ES-I3 (cell line): Measurements from ENCODE around the gene RBBP8NL.

Experiments used
- H3K36me3 ChIP-seq: 2 replicates; pipeline ENCODE4 v1.6.1; 2013; ENCODE audit warnings: mild to moderate bottlenecking, low read length, control low read depth, moderate library complexity; ENCODE audit not compliant: insufficient read depth
- H3K4me1 ChIP-seq: 2 replicates; pipeline ENCODE4 v1.6.1; 2013; ENCODE audit warnings: mild to moderate bottlenecking, control low read depth, low read length; ENCODE audit not compliant: insufficient read depth
- H3K9ac ChIP-seq: 2 replicates; pipeline ENCODE4 v1.6.1; 2013; ENCODE audit warnings: low read depth, mild to moderate bottlenecking, low read length, moderate library complexity
- H3K9me3 ChIP-seq: 2 replicates; pipeline ENCODE4 v1.6.1; 2013; ENCODE audit warnings: mild to moderate bottlenecking, low read length, moderate library complexity; ENCODE audit not compliant: control insufficient read depth, insufficient read depth

The RBBP8NL gene

DNA sequence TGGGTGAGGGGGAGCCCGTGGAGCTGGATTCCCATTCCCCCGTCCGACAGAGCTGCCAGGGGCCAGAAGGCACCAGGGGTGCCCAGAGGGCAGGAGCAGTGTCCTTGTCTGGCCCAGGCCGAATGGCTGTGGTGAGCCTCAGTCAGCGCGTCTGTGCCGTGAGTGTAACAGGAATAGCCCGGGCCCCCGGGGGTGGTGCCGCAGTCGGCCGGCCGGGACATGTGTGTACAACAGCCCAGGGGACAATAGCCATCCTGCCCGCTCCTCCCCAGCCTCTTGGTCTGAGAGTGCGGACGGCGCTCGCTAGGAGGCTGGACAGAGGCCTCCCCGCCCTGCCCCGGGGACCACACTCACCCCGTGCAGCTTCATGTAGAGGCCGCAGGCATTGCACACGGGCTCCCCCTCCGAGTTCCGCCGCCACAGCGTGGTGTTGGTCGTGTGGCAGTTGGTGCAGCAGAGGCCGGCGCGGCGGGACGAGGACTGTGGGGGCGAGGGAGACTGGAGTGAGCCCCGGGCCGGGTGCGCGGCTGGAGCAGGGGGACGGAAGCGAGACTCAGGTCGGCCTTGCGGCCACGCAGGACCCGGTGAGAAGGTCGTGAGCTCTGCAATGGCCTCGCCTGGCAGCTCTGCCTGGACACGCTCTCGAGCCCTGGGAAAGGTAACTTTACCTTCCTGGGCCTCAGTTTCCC, 38.9 kb upstream of the RBBP8NL start:
- no peaks in the 10 kb centered on the region for H3K4me1 ChIP-seq

DNA sequence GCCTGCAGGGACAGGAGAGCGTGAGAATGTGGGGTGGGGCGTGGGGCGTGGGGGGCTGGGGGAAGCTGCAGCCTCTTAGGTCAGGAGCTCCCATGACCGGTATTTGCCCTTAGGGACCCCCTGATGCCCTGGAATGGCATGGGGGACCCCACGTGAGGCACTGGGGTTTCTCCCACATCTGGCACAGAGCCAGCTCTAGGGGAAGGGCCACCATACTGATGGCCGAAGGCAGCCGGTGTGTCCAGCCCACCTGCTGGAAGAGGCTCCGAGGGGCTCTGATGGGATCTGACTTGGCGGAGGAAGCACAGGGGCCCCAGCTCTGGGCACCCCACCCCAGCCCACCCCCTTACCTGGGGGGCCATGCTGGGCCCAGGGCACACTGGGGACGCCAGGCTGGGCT, 37.7 kb upstream of the RBBP8NL start:
- no peaks in the 10 kb centered on the region for H3K4me1 ChIP-seq
- H3K36me3 ChIP-seq = no peaks in the 10 kb centered on the region
- H3K9me3 ChIP-seq = no peaks in the 10 kb centered on the region
- no peak overlapping the region for H3K9ac ChIP-seq

More for the DNA sequence above, 38.9 kb upstream of the RBBP8NL start:
- Histone ChIP-seq H3K36me3 (no peaks in the 10 kb centered on the region), H3K9ac (no peak overlapping the region), H3K9me3 (no peaks in the 10 kb centered on the region)

DNA sequence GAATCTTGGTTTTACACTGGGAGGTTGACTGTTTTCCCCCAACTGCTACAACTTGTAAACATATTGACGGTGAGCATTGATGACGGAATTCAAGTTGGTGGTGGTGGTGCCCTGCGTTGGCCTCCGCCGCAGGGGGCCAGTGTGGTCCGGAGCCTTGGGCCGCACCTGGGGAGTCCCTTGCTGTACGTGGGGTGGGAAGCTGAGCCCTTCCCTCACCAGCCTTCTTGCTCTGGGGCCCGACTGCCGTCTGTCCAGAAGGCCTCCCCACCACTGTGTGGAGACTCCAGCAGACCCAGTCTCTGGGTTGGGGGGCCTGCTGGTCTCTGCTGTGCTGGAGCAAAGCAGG, 37.1 kb upstream of the RBBP8NL start:
- Histone ChIP-seq H3K4me1 (no peaks in the 10 kb centered on the region), H3K9me3 (no peaks in the 10 kb centered on the region), H3K36me3 (no peaks in the 10 kb centered on the region), H3K9ac (no peak overlapping the region)

DNA sequence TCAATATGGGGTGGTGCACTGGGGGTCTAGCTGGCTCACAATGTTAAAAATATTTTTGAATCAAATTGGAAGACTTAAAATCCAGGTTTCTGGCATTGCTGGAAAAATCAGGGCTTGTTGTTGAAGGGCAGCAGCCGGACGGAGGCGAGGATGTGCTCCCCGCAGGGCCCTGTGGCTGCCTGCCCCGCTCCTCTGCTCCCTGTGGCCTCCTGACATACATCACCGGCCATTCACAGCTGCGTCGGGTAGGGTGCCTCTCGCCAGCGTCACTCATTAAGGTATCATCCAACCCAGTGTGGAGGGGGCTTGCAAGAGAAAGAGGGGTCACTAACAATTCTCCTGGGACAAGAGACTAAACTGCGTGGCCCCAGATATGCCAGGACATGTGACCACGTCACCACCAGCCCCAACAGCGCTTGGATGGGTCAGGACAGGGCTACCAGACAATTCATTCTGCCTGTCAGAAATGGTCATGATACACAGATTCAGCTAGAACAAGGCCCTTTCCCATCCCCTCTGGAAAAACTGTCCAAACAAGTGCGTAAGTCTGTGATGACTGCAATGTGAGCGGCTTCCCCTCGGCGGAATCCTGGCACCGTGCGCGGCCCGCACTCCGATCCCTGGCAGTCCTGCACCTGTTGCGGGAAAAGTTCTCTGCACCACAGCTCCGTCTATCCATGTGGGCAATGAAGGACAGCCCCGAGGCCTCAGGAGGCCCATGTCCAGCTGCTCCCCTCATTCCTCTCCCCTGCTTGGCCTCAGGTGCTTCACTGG, 36.5 kb upstream of the RBBP8NL start:
- no peaks in the 10 kb centered on the region for H3K4me1 ChIP-seq
- no peak overlapping the region for H3K9ac ChIP-seq
- no peaks in the 10 kb centered on the region for H3K36me3 ChIP-seq
- no peaks in the 10 kb centered on the region for H3K9me3 ChIP-seq

DNA sequence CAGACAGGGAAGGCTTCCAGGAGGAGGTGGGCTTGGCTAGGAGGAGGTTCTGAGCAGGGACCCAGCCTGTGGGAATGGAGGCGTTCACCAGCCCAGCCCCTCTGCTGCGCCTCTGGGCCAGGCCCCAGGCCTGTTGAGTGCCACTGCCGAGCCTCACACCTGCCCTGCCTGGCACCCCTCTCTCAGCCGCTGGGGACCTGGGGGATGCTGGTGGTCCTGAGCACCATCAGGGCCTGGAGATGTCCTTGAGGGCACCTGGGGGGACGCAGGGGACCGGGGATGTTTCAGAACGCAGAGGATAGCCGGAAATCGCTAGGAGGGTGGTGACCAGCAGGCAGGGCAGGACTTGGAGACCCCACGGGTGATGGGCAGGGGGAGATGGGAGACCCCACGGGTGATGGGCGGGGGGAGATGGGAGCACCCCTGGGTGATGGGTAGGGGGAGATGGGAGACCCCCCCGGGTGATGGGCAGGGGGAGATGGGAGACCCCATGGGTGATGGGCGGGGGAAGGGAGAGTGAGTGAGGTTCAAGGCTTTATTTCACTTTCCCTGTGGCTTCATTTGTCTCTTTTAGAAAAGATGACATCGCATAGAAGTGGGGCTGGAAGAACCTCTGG, 35.7 kb upstream of the RBBP8NL start:
- Histone ChIP-seq H3K4me1 (no peaks in the 10 kb centered on the region), H3K36me3 (no peaks in the 10 kb centered on the region), H3K9ac (no peak overlapping the region), H3K9me3 (no peaks in the 10 kb centered on the region)

DNA sequence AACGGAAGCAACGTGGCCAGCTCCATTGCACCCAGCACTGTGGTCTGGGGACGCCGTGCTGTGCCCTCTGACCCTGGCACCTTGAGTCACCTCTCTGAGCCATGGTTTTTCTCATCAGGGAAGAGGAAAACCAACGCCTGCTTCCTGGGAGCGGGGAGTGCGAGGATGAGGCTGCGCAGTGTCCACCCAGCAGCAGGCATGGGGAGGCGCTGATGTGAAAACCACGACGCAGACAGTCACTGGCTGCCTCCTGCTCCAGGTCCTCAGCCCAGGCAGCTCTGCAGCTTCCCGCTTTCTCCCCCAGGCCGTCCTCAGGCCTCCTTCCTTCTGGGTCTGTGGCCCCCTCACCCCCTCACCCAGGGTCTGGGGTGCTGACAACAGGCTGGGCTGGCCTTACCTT, 34.5 kb upstream of the RBBP8NL start:
- no peaks in the 10 kb centered on the region for H3K4me1 ChIP-seq
- H3K36me3 ChIP-seq = no peaks in the 10 kb centered on the region
- no peaks in the 10 kb centered on the region for H3K9me3 ChIP-seq
- no peak overlapping the region for H3K9ac ChIP-seq

DNA sequence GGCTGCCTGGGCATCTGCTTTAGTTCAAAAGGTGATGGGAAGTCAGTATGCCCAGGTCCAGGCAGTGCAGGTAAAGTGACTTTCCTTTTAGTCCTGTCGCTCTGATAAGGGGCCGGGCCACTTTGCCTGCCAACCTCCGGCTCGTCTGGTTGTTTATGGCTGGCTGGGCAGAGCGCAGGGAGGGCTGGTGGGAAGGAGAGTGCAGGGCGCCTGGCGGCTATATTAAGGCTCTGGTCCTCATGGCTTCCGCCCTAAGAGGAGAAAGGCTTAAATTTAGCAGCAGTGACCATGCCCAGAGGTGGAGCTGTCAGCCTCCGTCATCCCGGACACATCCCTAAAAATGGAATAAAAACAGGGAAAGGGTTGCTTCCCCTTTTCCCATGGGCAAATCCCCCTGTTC, 33.8 kb upstream of the RBBP8NL start:
- no peaks in the 10 kb centered on the region for H3K36me3 ChIP-seq
- no peaks in the 10 kb centered on the region for H3K9me3 ChIP-seq
- no peak overlapping the region for H3K9ac ChIP-seq
- no peaks in the 10 kb centered on the region for H3K4me1 ChIP-seq

DNA sequence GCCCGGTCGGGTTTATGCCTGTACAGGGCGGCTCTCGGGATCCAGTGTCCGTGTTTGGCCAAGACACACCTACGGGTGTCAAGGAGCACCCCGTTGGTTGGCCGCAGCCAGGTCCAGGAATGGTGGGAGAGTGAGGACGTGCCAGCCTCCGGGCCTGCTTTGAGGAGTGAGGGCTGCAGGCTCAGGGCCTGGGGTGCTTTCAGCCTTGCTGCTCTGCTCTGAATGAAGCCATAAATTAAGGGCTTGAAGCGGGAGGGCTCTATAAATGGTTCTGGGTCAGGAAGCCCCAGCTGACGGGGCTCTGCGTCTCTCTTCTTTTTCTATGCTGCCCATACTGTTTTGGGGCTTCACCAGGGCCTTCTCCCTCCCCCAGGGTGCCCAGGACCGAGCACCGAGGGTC, 33.3 kb upstream of the RBBP8NL start:
- H3K9me3 ChIP-seq = no peaks in the 10 kb centered on the region
- no peaks in the 10 kb centered on the region for H3K4me1 ChIP-seq
- no peaks in the 10 kb centered on the region for H3K36me3 ChIP-seq
- H3K9ac ChIP-seq = no peak overlapping the region

DNA sequence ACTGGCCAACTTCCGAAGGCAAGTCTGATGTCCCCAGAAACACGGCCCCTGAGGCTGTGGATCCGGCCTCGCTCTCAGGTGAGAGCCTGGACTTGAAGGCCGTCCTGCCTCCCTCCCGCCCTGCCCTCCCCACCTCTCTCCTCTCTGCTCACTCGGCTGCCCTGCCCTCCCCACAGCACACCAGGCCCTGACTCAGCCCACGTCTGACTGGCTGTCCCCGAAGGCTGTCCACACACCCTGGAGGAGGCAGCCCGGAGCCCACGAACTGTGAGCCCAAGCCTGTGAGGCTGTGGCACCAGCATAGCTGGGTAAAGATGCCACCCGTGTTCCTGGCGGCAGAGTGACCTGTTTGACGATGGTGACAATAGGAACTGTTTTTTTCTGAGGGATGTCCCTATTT, 32.1 kb upstream of the RBBP8NL start:
- Histone ChIP-seq H3K36me3 (no peaks in the 10 kb centered on the region), H3K4me1 (no peaks in the 10 kb centered on the region), H3K9ac (no peak overlapping the region), H3K9me3 (no peaks in the 10 kb centered on the region)

DNA sequence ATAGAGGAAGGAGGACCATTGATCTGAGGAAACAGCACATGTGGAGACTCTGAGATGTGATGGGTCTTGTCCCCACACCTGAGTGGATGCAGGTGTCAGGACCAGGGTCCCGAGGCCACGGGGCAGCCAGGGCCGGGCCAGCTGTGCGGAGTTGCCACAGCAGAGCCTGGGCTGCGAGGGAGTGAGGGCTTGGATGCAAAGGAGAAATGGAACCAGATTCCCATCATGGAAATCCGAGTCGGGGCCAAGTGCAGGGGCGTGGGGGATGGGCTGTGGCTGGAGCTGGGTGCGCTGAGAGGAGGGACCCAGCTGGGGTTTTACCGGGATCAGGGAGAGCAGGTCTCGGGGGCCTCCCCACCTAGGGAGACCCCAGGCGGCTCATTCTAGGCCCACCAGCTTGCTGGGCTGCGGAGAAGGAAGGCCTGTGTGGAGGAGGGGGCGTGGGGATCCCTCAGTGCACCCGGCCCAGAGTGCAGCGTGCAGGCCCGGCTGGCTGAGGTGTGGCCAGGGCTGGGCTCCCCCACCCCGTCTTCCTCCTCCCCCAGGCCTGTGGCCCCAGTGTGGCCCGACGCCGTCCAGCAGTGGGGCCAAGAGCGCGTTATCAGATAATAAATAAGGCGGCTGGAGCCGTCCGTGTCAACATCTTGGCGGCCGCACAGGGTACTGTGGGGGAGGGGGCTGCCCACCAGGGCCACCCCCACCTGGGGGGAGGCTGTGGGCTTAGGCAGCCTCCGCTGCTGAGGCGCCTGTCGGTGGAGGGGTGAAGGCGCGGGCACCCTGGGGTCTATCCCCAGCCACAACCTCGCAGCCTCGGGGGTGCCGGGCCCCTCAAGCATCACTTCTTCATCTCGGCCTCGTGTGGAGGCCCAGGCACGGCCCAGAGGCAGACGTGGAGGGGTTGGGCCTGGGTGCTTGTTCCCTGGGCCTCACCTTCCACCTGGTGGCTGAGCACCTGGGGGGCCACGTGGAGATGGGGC, 31.2 kb upstream of the RBBP8NL start:
- H3K36me3 ChIP-seq = no peaks in the 10 kb centered on the region
- H3K9ac ChIP-seq = no peak overlapping the region
- H3K9me3 ChIP-seq = no peaks in the 10 kb centered on the region
- no peaks in the 10 kb centered on the region for H3K4me1 ChIP-seq

DNA sequence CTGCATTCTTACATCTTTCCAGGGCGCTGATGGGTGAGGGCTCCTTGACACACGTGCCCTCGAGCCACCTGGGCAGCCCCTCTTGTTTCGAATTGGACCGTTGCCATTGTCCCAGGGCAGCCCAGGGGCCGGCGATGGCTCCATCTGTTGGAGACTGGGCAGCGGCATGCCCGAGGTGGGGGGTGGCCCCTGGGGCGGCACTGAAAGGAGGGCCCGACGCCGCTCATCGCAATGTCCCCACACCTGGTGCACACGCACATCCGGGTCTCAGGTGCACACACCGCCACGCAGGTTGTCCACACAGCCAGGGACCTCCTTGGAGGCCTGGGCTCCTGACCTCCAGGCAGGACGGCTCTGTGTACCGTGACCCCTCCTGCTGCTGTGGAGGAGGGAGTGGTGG, 30.5 kb upstream of the RBBP8NL start:
- Histone ChIP-seq H3K9ac (no peak overlapping the region), H3K9me3 (no peaks in the 10 kb centered on the region), H3K4me1 (no peaks in the 10 kb centered on the region), H3K36me3 (no peaks in the 10 kb centered on the region)

DNA sequence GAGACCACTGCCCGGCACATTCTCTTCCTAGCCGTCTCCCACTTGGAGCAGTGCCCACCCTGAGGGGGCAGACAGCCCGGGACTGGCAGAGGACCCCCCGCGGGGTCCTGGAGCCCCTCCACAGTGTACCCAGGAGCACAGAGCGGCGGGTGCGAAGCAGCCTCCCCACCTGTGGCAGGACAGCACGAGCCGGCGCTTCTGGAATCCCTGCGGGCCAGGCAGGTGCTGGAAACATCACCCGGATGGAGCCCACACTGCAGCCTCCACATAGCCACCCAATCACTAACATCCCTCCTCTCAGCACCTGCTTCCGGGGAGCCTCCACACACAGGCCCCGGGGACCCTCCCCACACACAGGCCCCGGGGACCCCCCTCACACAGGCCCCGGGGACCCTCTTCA, 29.8 kb upstream of the RBBP8NL start:
- Histone ChIP-seq H3K36me3 (no peaks in the 10 kb centered on the region), H3K9ac (no peak overlapping the region), H3K4me1 (no peaks in the 10 kb centered on the region), H3K9me3 (no peaks in the 10 kb centered on the region)

DNA sequence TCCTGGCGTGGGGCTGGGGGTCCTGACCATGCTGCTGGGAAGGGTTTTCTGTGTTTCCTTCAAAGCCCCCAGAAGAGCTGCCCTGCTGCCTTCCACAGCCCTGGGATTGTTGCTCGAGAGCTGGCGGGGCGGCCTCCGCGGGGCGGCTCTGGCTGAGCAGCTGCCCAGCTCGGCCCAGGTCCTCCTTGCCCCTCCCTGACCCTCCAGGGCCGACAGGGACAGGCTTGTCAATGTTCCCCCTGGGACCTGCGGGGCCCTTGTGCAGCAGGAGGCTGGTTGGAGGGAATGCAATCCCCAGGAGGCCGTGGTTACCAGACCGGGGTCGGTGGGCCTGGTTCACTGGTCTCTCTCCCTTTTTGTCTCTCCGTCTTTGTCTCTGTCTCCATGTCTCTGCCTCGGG, 28.6 kb upstream of the RBBP8NL start:
- Histone ChIP-seq H3K36me3 (no peaks in the 10 kb centered on the region), H3K9ac (no peak overlapping the region), H3K4me1 (no peaks in the 10 kb centered on the region)

DNA sequence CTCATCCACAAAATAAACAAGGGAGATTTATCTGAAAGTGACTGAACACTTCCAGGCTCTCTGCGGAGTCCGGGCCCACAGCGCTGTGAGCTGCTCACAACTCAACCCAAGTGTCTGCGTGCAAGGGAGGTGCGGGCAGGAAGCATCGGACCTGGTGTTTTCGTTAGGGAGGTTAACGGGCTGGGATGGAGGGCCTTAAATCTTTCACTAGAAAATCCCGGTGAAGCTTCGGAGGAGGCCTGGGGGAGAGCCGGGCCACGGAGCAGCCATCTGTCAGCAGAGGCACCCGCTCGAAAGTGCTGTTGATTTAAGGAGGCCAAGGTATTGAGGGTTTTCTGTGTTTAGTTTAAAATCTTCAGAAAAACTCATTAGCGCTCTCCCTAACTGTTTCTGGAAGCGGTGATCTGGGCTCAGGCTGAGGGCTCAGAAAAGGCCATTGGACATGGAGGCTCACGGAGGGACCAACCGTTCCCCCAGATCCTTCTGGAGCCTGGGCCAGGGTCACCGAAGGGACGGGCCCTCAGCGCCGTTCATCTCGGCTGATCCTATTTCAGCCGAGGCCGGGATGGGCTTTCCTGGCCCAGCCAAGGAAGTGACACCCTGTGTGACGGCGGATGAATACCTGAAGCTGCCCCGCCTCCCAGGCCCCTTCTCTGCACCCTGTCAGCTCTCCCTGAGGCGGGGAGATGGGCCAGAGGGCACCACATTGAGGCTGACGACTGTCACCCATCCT, 27.7 kb upstream of the RBBP8NL start:
- no peaks in the 10 kb centered on the region for H3K36me3 ChIP-seq
- no peaks in the 10 kb centered on the region for H3K9me3 ChIP-seq
- no peaks in the 10 kb centered on the region for H3K4me1 ChIP-seq
- H3K9ac ChIP-seq = no peak overlapping the region

More for the DNA sequence above, 28.6 kb upstream of the RBBP8NL start:
- H3K9me3 ChIP-seq = no peaks in the 10 kb centered on the region
